Measurements from ENCODE around the gene SLF1.
"Not testable (repeated sequence)": the region's sequence is repeated elsewhere in the genome, so short reads cannot be mapped to it uniquely, and the experiment has no call there.

Gene SLF1

GRCh38 chr5:94618493-94619328, at the start of gene SLF1, which contains the start of gene KIAA0825:
Gene SLF1 (plus strand): TSS chr5:94618669. CDS start chr5:94628811, 10,142 bp downstream.
Gene KIAA0825 (minus strand): TSS chr5:94618604. CDS start chr5:94537126, 81,478 bp downstream.
- peak; percentile 71 for DNase-seq (ENCODE audit: low read depth)

GRCh38 chr5:94571415-94571814, 47.1 kb upstream of the SLF1 start:
- no peak for DNase-seq (ENCODE audit: low read depth)

GRCh38 chr5:94573349-94573748, 45.1 kb upstream of the SLF1 start:
- DNase-seq (ENCODE audit: low read depth), result not testable (repeated sequence)

DNA sequence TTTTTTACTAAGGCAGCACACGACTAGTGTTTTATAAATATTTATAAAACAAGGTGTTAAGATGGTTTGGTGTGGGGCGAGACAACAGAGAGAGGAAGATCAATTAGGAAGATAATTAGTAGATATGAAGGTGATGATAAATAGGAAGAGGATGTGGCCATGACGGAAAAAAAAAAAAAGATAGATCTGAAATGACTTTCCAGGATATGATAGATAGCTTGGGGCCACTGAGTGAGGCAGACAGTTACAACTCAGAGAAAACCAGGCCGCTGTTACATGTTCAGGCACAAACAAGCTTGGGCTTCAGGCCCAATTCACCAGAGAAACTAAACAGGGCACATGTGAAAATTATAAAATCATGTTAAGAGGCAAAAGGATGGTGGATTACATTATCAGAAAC, 43.3 kb upstream of the SLF1 start:
- DNase-seq (ENCODE audit: low read depth), result no peak

DNA sequence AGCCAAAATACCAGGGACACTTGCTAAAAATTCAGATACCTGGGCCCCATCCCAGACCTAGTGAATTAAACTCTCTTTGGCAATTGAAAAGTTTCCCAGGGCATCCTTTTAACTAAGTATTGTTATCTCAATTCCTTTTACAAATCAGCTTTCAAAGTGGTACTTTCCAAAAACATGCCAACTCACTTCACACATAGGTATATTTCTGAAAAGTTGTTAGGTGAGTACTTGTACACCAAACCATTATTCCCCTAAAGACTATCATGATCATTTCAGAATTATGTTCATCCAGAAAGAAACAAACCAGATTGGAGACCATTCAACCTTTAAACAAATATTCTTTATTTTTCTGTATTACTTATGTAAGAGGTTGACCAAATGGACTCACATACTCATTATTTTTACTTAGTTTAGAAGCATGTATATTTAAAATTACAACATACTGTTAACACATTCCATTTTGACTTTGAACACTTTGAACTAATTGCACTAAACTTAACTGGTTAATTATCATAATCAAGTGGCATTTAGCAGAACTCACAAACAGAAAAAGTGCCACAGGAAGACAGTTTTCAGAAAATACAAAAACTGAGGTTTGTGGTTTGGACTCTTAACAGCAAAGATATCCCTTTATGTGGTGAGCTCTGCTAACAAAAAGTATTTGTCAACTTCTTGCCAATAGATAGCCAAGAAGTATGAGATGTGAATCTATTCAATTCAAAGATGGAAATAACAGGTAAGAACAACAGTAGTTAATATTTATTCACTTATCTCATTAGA, 40.8 kb upstream of the SLF1 start:
- no peak for DNase-seq (ENCODE audit: low read depth)

- no peak for DNase-seq (ENCODE audit: low read depth)
These were observed 23.1 kb upstream of the SLF1 start for GRCh38 chr5:94595281-94595840.

DNA sequence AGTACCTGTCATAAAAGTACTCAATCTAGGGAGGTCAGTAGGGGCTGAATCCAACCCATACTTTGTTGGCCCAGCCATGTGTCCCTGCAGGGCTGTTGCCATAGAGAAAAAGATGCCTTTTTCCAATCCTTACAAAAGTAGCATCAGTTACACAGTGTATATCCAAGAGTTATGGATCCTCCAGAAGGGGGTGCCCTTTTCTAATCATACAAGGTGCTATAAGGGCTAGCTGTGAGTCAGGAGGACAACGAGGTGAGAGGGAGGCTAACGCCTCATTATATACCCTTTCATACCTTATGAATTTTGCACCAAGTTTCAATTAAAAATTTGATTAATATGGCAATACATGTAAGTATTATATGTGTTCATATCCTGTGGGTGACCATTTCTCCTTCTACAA, 4.9 kb upstream of the SLF1 start:
- DNase-seq (ENCODE audit: low read depth), result no peak

DNA sequence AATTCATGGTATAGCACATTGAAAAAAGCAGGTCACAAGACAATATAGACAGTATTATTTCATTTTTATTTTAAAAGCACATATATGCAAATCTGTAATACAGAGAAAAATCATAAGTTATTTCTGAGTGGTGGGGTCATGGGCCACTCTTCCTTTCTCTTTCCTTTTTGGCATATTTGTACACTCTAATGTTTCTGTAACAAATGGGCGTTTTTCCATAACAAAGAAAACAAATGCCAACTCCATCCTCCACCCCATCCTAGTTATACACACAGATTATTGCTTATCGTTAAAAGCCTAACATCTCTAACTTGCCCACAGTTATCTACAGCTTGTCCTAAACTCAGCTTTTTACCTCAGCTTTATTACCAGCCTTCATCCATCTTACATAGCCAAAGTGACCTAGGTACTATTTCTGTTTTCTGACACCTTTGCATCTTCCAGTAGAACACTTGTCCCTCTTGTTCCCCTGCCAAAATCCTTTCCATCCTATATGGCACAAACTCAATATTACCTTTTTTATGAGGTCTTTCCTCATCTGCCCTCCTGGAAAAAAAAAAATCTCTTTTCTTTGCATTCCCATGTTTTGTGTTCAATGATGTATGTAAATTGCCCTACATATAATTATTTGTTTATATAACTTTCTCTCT, 4.2 kb upstream of the SLF1 start:
- DNase-seq (ENCODE audit: low read depth), result no peak

- DNase-seq (ENCODE audit: low read depth), result no peak
These were observed 2.6 kb upstream of the SLF1 start for GRCh38 chr5:94615862-94616261.

DNA sequence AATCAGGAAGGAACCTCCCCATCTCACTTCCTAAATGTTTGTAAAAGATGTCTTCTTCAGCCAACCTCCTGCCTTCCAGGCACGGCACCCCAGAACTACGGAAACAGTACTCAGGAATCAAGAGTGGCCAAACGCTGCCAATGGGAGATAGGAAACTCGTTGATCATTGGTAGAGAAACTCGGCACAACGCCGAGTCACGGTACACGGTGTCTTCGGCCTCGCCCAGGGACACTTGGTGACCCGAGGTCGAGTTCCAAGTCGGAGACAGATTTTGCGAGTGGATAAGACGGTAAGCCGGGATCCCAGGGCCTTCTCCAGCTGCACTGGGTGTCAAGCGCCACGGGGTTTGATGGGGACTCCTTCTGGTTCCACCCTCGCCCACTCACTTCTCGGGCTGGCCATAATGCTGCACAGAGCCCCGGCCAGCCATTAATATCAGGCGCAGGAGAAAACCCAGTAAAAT, 408 bp upstream of the SLF1 start:
- peak; percentile 33 for DNase-seq (ENCODE audit: low read depth)

DNA sequence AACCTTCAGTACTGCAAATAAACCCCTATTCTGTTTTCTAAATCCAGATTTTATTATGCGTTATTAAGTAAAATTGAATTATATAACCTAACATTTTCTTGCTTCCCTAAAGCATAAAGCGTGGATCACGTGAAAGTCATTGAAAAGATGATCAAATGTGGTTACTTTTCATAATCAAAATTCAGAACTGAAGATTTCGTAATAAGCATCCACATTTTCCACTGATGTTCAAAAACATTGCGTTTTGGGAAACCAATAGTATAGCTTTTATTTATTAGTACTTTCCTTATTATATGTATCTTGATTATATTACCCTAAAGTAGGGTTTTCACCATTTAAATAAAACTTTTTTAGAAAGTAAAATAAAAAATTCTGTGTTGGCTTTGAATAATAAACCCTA, 1.8 kb downstream of the SLF1 start:
- DNase-seq (ENCODE audit: low read depth), result no peak

DNA sequence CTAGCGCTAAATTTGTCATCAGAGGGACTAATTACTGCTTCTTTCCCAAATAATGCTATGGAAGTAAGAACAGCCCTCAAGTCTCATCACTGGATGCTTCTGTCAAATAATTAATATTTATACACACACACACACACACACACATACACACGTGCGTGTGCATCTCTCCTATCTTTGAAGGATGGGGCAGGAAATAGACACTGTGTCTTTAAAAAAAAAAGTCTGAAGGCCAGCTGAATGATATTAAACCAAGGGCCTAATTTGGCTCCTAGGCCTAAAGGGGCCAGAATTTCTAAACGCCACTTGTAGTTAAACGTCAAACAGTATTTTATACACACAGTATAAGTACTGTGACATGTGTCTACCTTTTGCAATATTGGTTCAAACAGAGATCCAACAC, 3.3 kb downstream of the SLF1 start:
- DNase-seq (ENCODE audit: low read depth), result no peak

- no peak for DNase-seq (ENCODE audit: low read depth)
These were observed 4.5 kb downstream of the SLF1 start for GRCh38 chr5:94623011-94623410.

DNA sequence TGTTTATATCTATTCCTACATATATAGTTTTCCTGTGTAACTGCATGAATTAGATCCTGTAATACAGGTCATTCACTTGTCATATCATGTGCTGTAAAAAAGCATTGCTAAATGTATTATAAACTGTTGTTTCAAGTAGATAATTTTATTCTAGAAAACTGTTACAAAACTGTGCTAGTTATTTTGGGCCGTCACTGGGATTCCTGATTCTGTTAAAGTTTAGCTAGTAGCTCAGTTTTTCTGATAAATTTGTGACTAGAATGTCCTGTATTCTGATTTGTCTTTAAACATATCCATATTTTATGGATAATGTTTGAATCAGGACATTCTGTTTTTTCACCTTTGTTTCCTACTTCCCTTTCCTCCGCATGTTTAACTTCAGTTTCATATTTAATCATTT, 5.4 kb downstream of the SLF1 start:
- no peak for DNase-seq (ENCODE audit: low read depth)

DNA sequence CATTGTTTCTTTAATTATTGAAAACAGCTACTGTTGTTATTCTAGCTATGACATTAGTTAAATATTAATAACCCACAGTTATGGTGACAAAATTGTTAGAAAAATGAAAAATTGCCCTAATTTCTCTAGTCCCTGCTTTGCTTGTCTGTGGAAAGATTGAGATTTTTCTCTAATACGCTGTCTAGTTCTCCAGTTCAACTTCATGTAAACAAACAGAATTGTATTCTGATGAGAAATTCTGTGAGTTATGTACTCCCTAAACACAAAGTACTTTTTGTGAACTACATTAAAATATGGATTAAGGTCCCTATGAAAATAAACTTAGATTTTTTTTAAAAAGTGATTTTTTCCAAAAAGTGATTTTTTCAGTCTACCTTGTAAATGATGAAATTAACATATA, 8.7 kb downstream of the SLF1 start:
- no peak for DNase-seq (ENCODE audit: low read depth)

- no peak for DNase-seq (ENCODE audit: low read depth)
These were observed 13.6 kb downstream of the SLF1 start for GRCh38 chr5:94632024-94632423.

DNA sequence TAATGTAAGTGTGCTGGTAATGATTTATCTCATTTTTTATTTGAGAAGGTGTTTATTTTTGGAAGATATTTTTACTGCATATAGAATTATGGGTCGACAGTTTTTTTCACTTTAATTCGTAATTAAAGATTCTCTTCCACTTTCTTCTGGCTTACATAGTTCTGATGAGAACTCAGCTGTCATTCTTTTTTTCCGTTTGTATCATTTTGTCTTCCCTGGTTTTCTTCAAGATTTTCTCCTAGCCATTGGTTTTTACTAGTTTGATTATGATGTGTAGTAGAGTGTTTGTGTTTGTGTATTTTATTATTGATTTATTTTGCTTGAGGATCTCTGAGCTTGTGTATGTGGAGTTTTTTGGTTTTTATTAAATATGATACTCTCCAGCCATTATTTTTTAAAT, 21.7 kb downstream of the SLF1 start:
- no peak for DNase-seq (ENCODE audit: low read depth)

GRCh38 chr5:94645053-94645452, 26.6 kb downstream of the SLF1 start:
- no peak for DNase-seq (ENCODE audit: low read depth)

- DNase-seq (ENCODE audit: low read depth), result no peak
These were observed 28.3 kb downstream of the SLF1 start for GRCh38 chr5:94646758-94647157.

- DNase-seq (ENCODE audit: low read depth), result no peak
These were observed 31.4 kb downstream of the SLF1 start for GRCh38 chr5:94649874-94650273.

- DNase-seq (ENCODE audit: low read depth), result no peak
These were observed 39.8 kb downstream of the SLF1 start for GRCh38 chr5:94658272-94658671.

- no peak for DNase-seq (ENCODE audit: low read depth)
These were observed 42.0 kb downstream of the SLF1 start for GRCh38 chr5:94660506-94660905.

All from GM04504 (cell line).